AG04450 (cell line): Measurements from ENCODE around the gene PDZD4. TPM values are rescaled to one million over a fixed set of nuclear protein-coding genes. Genes with fewer than 3 reads are reported as not detected.

Experiments
- CTCF ChIA-PET: fragments of 300-600, 350-600 bp; formaldehyde crosslinking; extraction: SDS; loops from one replicate; lab custom pipeline; 2022; ENCODE audit warnings: antibody characterized with exemption, inconsistent platforms; lab: Charles Lee
- POLR2A ChIA-PET: fragments of 350-600 bp; formaldehyde crosslinking; extraction: SDS; loops from one replicate; lab custom pipeline; 2021; ENCODE audit warnings: antibody characterized with exemption, inconsistent platforms; lab: Yijun Ruan, JAX
- DNase-seq: peaks from one replicate; pipeline ENCODE4 v3.0.0-alpha.2; 2011; ENCODE audit warnings: low read depth, low spot score
- H3K27ac ChIP-seq: one replicate; pipeline ENCODE4 v1.5.1; 2012; ENCODE audit warnings: low read depth, low read length, control low read depth
- H3K27me3 ChIP-seq: one replicate; pipeline ENCODE4 v1.6.0; 2012; ENCODE audit warnings: low read length; ENCODE audit not compliant: control insufficient read depth, insufficient read depth
- H3K4me3 ChIP-seq: 2 replicates; pipeline ENCODE4 v1.5.1; 2011; ENCODE audit warnings: mild to moderate bottlenecking, low read depth, low read length, control low read depth
- H3K9me3 ChIP-seq: 2 replicates; pipeline ENCODE4 v1.5.1; 2012; ENCODE audit warnings: low read length; ENCODE audit not compliant: control insufficient read depth, insufficient read depth
- polyA plus RNA-seq: library from polyadenylated mRNA; depleted of rRNA; stranded (reverse); fragments of >200 nt; gene quantifications from 2 replicates; pipeline ENCODE4 v1.2.3, GENCODE V29; 2011
- TF ChIP-seq, protein P1 (sequence below): IDR thresholded peaks from 2 replicates; pipeline ENCODE4 v1.5.1; 2011; ENCODE audit warnings: low read depth, low read length, control low read depth, inconsistent platforms

Gene PDZD4
- polyA plus RNA-seq, 1 experiment = 0.04 TPM

DNA sequence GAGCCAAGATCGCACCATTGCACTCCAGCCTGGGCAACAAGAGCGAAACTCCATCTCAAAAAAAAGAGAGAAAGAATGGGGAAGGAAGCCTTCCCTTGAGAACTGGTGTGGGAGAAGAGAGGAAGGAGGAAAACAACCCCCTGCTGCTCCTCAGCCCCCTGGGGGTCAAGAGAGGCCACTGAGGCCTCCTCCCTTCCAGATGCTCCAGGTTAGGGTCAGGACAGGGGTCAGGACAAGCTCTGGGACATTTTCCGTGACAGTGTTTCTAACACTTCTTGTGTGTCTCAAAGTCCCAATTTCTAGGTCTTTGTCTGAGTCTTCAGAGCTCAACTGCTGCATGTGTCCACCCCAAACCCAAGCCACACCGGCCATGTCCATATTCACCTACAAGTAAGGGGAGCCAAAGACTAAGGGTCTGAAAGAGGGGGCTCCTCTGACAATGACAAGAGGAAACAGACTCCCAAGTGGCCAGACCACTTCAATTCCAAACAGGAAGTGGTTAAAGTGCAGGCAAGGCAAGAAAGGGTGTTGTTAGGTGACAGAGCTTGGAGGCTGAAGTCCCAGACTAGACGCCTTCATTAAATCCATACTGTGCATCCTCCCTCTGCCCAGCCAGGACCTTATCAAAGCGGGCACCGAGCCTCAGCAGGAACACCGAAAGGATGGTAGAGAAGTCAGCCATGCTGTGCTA lies 47.4 kb upstream of the PDZD4 start:
- no peak for DNase-seq
- Histone ChIP-seq H3K27me3 (peaks cover 28% of the 10 kb centered on the region), H3K27ac (no peak overlapping the region), H3K9me3 (no peaks in the 10 kb centered on the region), H3K4me3 (no peak overlapping the region)
- TF ChIP-seq, protein P1, sequence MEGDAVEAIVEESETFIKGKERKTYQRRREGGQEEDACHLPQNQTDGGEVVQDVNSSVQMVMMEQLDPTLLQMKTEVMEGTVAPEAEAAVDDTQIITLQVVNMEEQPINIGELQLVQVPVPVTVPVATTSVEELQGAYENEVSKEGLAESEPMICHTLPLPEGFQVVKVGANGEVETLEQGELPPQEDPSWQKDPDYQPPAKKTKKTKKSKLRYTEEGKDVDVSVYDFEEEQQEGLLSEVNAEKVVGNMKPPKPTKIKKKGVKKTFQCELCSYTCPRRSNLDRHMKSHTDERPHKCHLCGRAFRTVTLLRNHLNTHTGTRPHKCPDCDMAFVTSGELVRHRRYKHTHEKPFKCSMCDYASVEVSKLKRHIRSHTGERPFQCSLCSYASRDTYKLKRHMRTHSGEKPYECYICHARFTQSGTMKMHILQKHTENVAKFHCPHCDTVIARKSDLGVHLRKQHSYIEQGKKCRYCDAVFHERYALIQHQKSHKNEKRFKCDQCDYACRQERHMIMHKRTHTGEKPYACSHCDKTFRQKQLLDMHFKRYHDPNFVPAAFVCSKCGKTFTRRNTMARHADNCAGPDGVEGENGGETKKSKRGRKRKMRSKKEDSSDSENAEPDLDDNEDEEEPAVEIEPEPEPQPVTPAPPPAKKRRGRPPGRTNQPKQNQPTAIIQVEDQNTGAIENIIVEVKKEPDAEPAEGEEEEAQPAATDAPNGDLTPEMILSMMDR = no peak
- CTCF ChIA-PET = interaction anchor here (0.7 kb wide), 1 partner anchor 918 kb away, joined by 5 read pairs; no protein-coding TSS in a partner anchor
- POLR2A ChIA-PET = no interaction called here

DNA sequence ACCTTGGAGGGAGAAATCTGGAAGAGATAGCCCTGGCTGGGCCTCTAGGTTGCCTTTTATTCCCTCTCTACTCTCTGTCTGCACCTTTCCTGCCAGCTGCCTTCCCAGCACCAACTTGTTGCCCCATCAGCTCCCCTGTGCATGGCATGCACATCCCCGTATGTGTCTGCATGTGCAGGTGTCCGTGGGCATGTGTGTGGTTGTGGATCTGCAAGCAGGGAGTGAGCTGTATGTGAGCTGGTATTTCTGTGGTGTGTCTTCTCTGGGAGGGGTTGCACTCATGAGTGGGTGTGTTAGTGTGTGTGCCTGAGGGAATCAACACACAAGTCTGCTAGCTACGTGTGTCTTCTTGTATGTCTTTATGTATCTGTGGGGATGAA lies 45.8 kb upstream of the PDZD4 start:
- Histone ChIP-seq H3K27ac (no peak overlapping the region), H3K9me3 (no peaks in the 10 kb centered on the region), H3K27me3 (peaks cover 21% of the 10 kb centered on the region), H3K4me3 (no peak overlapping the region)
- ChIA-PET CTCF (no interaction called here), POLR2A (no interaction called here)
- no peak for DNase-seq
- TF ChIP-seq, protein P1 = no peak

GRCh38 chrX:153875391-153876111 lies 45.2 kb upstream of the PDZD4 start:
- no peak overlapping the region for H3K27ac ChIP-seq
- ChIA-PET CTCF (no interaction called here), POLR2A (no interaction called here)
- no peak overlapping the region for H3K4me3 ChIP-seq
- H3K9me3 ChIP-seq = no peaks in the 10 kb centered on the region
- H3K27me3 ChIP-seq = peaks cover 19% of the 10 kb centered on the region
- DNase-seq = no peak
- TF ChIP-seq, protein P1 = no peak

DNA sequence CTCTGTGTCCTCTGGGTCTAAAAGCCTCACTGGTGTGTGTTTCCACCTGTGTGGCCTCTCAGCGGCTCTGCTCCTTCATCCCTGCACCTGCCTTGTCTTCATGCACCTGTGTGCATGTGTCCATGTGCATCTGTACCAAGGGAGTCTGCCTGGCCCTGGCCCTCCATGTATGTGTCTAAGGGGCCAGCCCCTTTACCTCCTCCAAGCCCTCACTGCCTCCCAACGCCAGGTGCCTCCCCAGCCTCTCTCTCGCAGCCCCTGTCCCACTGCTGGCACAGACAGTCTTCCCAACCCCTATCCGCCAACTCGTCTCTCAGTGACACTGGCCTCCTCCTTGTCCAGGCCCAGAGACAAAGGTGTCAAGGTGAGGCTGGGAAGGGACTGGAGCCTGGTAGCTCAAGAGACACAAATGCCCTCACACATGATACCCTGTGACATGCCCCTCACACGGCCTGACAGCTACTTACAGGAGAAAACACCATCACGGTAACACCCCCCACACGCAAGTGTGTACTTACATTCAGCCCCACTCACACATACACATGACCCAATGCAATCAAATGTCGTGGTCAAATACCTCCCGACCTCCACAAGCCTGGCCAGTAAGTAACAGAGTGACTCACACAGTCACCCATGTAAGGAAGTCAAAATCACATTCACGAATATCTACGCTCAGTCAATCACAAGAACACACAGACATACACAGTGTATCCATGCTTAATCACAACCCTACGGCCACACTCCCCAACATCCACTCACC lies 44.2 kb upstream of the PDZD4 start:
- H3K4me3 ChIP-seq = no peak overlapping the region
- TF ChIP-seq, protein P1 = no peak
- no peak for DNase-seq
- H3K9me3 ChIP-seq = no peaks in the 10 kb centered on the region
- no peak overlapping the region for H3K27ac ChIP-seq
- ChIA-PET CTCF (no interaction called here), POLR2A (no interaction called here)
- H3K27me3 ChIP-seq = peaks cover 15% of the 10 kb centered on the region

- TF ChIP-seq, protein P1 = no peak
- H3K9me3 ChIP-seq = no peaks in the 10 kb centered on the region
- no peak overlapping the region for H3K4me3 ChIP-seq
- ChIA-PET POLR2A (no interaction called here), CTCF (no interaction called here)
- DNase-seq = no peak
- no peak overlapping the region for H3K27ac ChIP-seq
- peaks cover 11% of the 10 kb centered on the region for H3K27me3 ChIP-seq
These were observed 43.7 kb upstream of the PDZD4 start for GRCh38 chrX:153874085-153874365.
